Activated B cell treated with CpG ODN at 0.5 μM for 24 hours (primary cell): ENCODE measurements around the gene CNIH3. TPM values are rescaled to one million over a fixed set of nuclear protein-coding genes. Genes with fewer than 3 reads are reported as not detected.

Source experiments
- ATAC-seq: fragments of 200-7000 bp; cut with Tn5 transposase; one replicate; pipeline ENCODE4 v1.10.0; 2021; ENCODE audit warnings: low read depth, mild to moderate bottlenecking, moderate library complexity
- CTCF ChIA-PET: fragments of 350-600 bp; sonication (Branson Sonifier 250); formaldehyde crosslinking; loops from one replicate; lab custom pipeline; 2021; ENCODE audit warnings: antibody characterized with exemption; lab: Charles Lee
- POLR2A ChIA-PET: fragments of 350-600 bp; sonication (Branson Sonifier 250); formaldehyde crosslinking; loops from one replicate; lab custom pipeline; 2021; ENCODE audit warnings: antibody characterized with exemption; lab: Charles Lee
- DNase-seq: peaks from one replicate; pipeline ENCODE4 v3.0.0; 2022
- H3K27ac Mint-ChIP-seq: one replicate; pipeline ENCODE4 v1.8.0; 2020; ENCODE audit warnings: mixed read lengths
- H3K27me3 Mint-ChIP-seq: one replicate; pipeline ENCODE4 v1.8.0; 2021; ENCODE audit warnings: mixed read lengths
- H3K36me3 Mint-ChIP-seq: one replicate; pipeline ENCODE4 v1.8.0; 2021; ENCODE audit warnings: low read depth, mixed read lengths
- H3K4me1 Mint-ChIP-seq: one replicate; pipeline ENCODE4 v1.8.0; 2021; ENCODE audit warnings: mixed read lengths
- H3K4me3 Mint-ChIP-seq: one replicate; pipeline ENCODE4 v1.8.0; 2020; ENCODE audit warnings: mild to moderate bottlenecking, mixed read lengths
- H3K9me3 Mint-ChIP-seq: one replicate; pipeline ENCODE4 v1.8.0; 2020; ENCODE audit warnings: mixed read lengths
- CTCF ChIP-seq: fragments of 200-600 bp; IDR thresholded peaks from one replicate; pipeline ENCODE4 v1.8.0; 2022; ENCODE audit warnings: antibody characterized with exemption, mild to moderate bottlenecking
- intact Hi-C: fragments of 100-400 bp; cut with micrococcal nuclease; formaldehyde crosslinking; loops from one replicate; pipeline ENCODE4 v1.15.1; 2024
- total RNA-seq: library from RNA; stranded (reverse); gene quantifications from 2 replicates; pipeline ENCODE4 v1.2.3, GENCODE V29; 2022

Gene CNIH3
- total RNA-seq, 1 donor from 2014 or later = 1.8 TPM

GRCh38 chr1:224755586-224755985 is 139.5 kb downstream of the CNIH3 start:
- TF ChIP-seq CTCF = no peak
- Mint-ChIP-seq H3K9me3 (peaks cover 6% of the 10 kb centered on the region), H3K27me3 (peaks cover 6% of the 10 kb centered on the region), H3K4me1 (no peaks in the 10 kb centered on the region), H3K27ac (no peak overlapping the region), H3K36me3 (no peaks in the 10 kb centered on the region), H3K4me3 (no peak overlapping the region)
- POLR2A ChIA-PET = no interaction called here
- ATAC-seq (no peak), DNase-seq (no peak)
- intact Hi-C loops = no loop called here
- CTCF ChIA-PET = no interaction called here

GRCh38 chr1:224757508-224757907 is 141.4 kb downstream of the CNIH3 start:
- Mint-ChIP-seq H3K27me3 (peaks cover 6% of the 10 kb centered on the region), H3K4me1 (no peaks in the 10 kb centered on the region), H3K36me3 (no peaks in the 10 kb centered on the region), H3K9me3 (peaks cover 6% of the 10 kb centered on the region), H3K27ac (no peak overlapping the region), H3K4me3 (no peak overlapping the region)
- POLR2A ChIA-PET = no interaction called here
- DNase-seq = no peak
- CTCF ChIA-PET = no interaction called here
- TF ChIP-seq CTCF = no peak
- ATAC-seq = no peak
- intact Hi-C loops = no loop called here

GRCh38 chr1:224759135-224759534 is 143.0 kb downstream of the CNIH3 start:
- no peak overlapping the region for H3K27ac Mint-ChIP-seq
- intact Hi-C loops = no loop called here
- H3K36me3 Mint-ChIP-seq = no peaks in the 10 kb centered on the region
- H3K4me1 Mint-ChIP-seq = no peaks in the 10 kb centered on the region
- CTCF ChIA-PET = no interaction called here
- DNase-seq (no peak), ATAC-seq (no peak)
- H3K9me3 Mint-ChIP-seq = peaks cover 6% of the 10 kb centered on the region
- H3K27me3 Mint-ChIP-seq = peaks cover 6% of the 10 kb centered on the region
- no peak overlapping the region for H3K4me3 Mint-ChIP-seq
- POLR2A ChIA-PET = no interaction called here
- TF ChIP-seq CTCF = no peak

- no peak overlapping the region for H3K4me3 Mint-ChIP-seq
- CTCF ChIA-PET = no interaction called here
Measured at GRCh38 chr1:224759681-224760091, 143.6 kb downstream of the CNIH3 start.

GRCh38 chr1:224760163-224760562 is 144.0 kb downstream of the CNIH3 start:
- ATAC-seq = no peak
- H3K27me3 Mint-ChIP-seq = peaks cover 5% of the 10 kb centered on the region
- ChIA-PET CTCF (no interaction called here), POLR2A (no interaction called here)
- no peaks in the 10 kb centered on the region for H3K4me1 Mint-ChIP-seq
- intact Hi-C loops = no loop called here
- no peaks in the 10 kb centered on the region for H3K36me3 Mint-ChIP-seq
- H3K9me3 Mint-ChIP-seq = peaks cover 6% of the 10 kb centered on the region
- no peak overlapping the region for H3K27ac Mint-ChIP-seq
- TF ChIP-seq CTCF = no peak
- H3K4me3 Mint-ChIP-seq = no peak overlapping the region
- no peak for DNase-seq

More at GRCh38 chr1:224759681-224760091, 143.6 kb downstream of the CNIH3 start:
- Mint-ChIP-seq H3K27ac (no peak overlapping the region), H3K4me1 (no peaks in the 10 kb centered on the region), H3K9me3 (peaks cover 6% of the 10 kb centered on the region), H3K36me3 (no peaks in the 10 kb centered on the region), H3K27me3 (peaks cover 6% of the 10 kb centered on the region)
- ATAC-seq (no peak), DNase-seq (no peak)
- intact Hi-C loops = no loop called here
- POLR2A ChIA-PET = no interaction called here
- TF ChIP-seq CTCF = no peak
